AG10803 (cell line): ENCODE measurements around the gene OR4D6.

Experiments used
- DNase-seq: peaks from one replicate; pipeline ENCODE4 v3.0.0; 2010; ENCODE audit warnings: low read depth
- H3K4me3 ChIP-seq: 2 replicates; pipeline ENCODE4 v1.5.1; 2011; ENCODE audit warnings: mild to moderate bottlenecking, low read length, control low read depth
- CTCF ChIP-seq: conservative IDR thresholded peaks from 2 replicates; pipeline ENCODE4 v1.5.1; 2011; ENCODE audit warnings: mild to moderate bottlenecking, low read length, control low read depth, inconsistent platforms

Gene OR4D6

GRCh38 chr11:59456661-59457060 is at the start of gene OR4D6:
TSS of gene OR4D6 (plus strand) at chr11:59456961. CDS start at chr11:59456961, 0 bp downstream.
- no peak within 1 kb of the TSS for H3K4me3 ChIP-seq
- no peak for TF ChIP-seq CTCF
- no peak for DNase-seq

- DNase-seq, result no peak
- no peak for TF ChIP-seq CTCF
- H3K4me3 ChIP-seq, result no peak overlapping the region
Observed at GRCh38 chr11:59413646-59414045, 43.1 kb upstream of the OR4D6 start.

- TF ChIP-seq CTCF, result no peak
- no peak for DNase-seq
- H3K4me3 ChIP-seq, result no peak overlapping the region
Observed at GRCh38 chr11:59415111-59415510, 41.6 kb upstream of the OR4D6 start.

- no peak for TF ChIP-seq CTCF
- DNase-seq, result no peak
- H3K4me3 ChIP-seq, result no peak overlapping the region
Observed at GRCh38 chr11:59416613-59417012, 40.1 kb upstream of the OR4D6 start.

GRCh38 chr11:59417023-59417422 is 39.7 kb upstream of the OR4D6 start:
- H3K4me3 ChIP-seq, result no peak overlapping the region
- TF ChIP-seq CTCF, result no peak
- no peak for DNase-seq

GRCh38 chr11:59418156-59418555 is 38.6 kb upstream of the OR4D6 start:
- DNase-seq, result no peak
- H3K4me3 ChIP-seq, result no peak overlapping the region
- no peak for TF ChIP-seq CTCF

- no peak for DNase-seq
- no peak for TF ChIP-seq CTCF
- H3K4me3 ChIP-seq, result no peak overlapping the region
Observed at GRCh38 chr11:59423835-59424234, 32.9 kb upstream of the OR4D6 start.
